Coronary artery (tissue), 2 donors: ENCODE results near the gene TTC7B.

Source experiments
- DNase-seq: peaks from one replicate; pipeline ENCODE4 v3.0.0-alpha.2; 2017; ENCODE audit warnings: low spot score
- H3K27ac ChIP-seq, 2 donors: fragments of 200-600 bp; sonication (generic); one replicate each; pipeline ENCODE4 v1.5.1; 2016 to 2019
- H3K4me3 ChIP-seq: fragments of 200-600 bp; sonication (generic); 2 replicates; pipeline ENCODE4 v1.5.1; 2016; ENCODE audit warnings: mild to moderate bottlenecking, moderate library complexity
- TF ChIP-seq, protein P1 (sequence below): fragments of 200-600 bp; sonication (generic); IDR thresholded peaks from one replicate; pipeline ENCODE4 v1.5.1; 2019; ENCODE audit warnings: antibody characterized with exemption

The TTC7B gene

DNA sequence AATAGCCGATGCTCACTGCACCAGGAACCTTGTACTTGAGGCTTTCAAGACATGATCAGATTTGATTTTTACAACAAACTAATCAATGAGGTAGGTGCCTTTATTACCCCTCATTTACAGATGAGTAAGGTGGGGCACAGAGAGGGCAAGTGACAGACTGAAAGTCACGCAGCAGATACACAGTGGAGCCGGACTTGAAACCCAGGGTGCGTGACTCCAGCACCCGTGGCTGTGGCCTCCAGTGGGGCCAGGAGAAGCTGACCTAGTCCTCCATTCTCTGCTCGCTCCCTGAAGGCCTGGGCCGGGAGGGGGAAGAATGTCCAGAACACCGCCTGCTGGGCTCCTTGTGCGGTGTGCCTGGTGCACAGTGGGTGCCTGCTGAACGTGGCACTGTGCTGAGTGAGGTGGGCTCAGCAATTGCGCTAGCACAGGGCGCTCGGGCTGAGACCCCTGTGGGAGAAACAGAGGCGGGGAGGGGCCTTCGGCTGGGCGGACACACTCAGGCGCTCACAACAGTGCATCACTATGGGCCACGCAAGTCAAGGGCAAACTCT is 294.2 kb downstream of the TTC7B start:
- H3K27ac ChIP-seq = peak overlapping the region; percentile 87 to 89
- DNase-seq = no peak
- TF ChIP-seq, protein P1, sequence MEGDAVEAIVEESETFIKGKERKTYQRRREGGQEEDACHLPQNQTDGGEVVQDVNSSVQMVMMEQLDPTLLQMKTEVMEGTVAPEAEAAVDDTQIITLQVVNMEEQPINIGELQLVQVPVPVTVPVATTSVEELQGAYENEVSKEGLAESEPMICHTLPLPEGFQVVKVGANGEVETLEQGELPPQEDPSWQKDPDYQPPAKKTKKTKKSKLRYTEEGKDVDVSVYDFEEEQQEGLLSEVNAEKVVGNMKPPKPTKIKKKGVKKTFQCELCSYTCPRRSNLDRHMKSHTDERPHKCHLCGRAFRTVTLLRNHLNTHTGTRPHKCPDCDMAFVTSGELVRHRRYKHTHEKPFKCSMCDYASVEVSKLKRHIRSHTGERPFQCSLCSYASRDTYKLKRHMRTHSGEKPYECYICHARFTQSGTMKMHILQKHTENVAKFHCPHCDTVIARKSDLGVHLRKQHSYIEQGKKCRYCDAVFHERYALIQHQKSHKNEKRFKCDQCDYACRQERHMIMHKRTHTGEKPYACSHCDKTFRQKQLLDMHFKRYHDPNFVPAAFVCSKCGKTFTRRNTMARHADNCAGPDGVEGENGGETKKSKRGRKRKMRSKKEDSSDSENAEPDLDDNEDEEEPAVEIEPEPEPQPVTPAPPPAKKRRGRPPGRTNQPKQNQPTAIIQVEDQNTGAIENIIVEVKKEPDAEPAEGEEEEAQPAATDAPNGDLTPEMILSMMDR = no peak
- H3K4me3 ChIP-seq = no peak overlapping the region

DNA sequence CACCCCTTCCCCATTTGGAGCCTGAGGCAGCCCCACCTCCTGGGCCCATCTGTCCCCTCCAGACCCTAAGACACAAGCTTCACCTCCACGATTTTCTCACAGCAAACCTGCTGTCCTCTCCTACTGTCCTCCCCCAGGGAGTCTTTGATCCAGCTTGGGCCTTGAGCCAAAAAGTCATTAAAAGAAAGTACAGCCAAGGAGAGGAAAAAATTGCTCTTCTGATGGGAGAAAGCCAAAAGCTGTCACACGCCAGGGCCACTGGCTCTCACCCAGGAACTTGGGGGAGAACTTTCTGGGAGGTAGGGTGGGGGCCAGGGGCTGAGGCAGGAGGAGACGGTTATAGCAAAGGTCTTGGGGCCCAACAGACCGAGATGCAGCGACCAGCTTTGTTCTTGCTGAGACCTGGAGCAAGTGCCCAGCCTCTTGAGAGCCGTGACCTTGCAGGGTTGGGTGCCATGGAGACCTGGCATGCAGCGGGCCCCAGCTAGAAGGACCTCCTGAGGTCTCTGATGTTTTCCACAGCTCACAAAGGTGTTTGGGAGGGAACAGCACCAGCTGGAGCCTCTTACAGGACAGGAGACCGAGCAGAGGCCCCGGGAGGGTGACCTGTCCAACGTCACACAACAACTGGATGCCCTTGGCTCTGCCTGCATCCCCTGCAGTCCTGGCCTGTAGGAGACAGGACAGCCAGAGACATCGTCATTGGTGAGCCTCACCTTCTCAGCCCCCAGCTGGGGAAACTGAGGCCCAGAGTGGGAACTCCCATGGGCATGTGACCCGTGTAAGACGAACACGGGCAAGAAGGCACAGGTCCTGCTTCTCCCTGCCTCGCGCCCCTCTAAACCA is 294.9 kb downstream of the TTC7B start:
- Histone ChIP-seq H3K4me3 (no peak overlapping the region), H3K27ac (peak overlapping the region; percentile 87 to 89)
- DNase-seq = no peak
- TF ChIP-seq, protein P1 = no peak

DNA sequence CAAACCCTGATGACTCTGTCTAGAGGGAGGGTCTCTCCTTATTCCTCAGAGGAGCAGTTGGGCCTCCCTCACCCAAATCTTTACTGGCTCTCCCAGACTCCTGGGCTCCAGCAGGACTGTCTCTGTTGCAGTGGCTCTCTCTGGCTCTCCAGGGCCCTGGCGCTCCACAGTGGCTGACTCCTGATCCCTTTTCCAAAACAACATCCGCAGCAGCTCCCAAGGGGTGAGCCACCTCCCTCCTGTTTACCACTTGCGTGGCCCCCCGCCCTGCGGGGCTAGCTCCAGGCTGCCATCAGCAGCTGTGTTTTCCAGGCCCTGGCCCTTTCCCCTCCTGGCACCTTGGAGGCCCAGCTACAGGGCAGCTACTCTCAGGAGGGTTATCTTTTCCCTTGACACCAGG is 295.9 kb downstream of the TTC7B start:
- no peak for DNase-seq
- TF ChIP-seq, protein P1 = no peak
- Histone ChIP-seq H3K4me3 (no peak overlapping the region), H3K27ac (peak overlapping the region in 1 of 2 donors; percentile 87)

DNA sequence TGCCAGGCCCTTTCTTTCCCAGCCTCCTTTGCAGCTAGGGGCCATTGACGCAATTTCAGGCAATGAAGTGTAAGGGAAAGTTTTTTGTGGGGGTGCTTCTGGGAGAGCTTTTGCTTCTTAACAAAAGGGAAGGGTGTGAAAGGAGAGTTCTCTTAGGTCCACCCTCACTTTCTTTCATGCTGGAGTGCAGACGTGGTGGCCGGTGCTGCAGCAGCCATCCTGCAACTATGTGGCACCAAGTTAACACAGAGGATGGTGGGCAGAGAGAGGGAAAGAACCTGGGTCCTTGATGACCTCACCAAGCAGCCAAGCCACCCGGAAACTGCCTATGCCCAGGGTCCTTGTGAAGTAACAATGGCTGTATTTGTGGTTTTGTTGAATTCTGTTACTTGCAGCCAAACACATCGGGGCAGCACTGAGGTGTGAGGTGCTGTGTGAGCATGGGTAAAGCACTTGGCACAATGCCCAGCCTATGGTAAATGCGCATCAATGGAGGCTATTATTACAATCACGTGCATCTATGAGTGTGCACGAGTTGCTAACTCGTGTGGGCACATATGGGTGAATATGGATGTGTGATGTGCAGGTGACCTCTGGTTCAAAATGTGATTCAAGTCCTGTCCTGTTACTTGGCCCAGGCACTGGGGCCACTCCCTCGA is 296.8 kb downstream of the TTC7B start:
- TF ChIP-seq, protein P1 = no peak
- DNase-seq = no peak
- Histone ChIP-seq H3K27ac (no peak overlapping the region), H3K4me3 (no peak overlapping the region)

DNA sequence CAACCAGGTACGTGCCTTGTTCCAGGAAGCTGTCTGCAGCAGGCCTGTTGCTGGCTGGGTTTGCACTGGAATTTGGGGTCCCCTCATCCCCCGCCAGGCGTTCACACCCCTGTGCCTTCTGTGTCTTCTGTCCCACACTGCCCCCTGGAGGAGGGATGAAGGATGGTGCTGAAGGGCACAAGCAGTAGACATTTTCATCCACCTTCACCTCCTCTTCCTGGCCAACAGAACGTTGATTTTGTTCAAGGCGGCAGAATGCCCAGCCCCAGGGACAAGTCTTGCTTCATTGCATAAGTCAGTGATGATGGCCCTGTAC is 297.3 kb downstream of the TTC7B start:
- H3K4me3 ChIP-seq = no peak overlapping the region
- DNase-seq = no peak

DNA sequence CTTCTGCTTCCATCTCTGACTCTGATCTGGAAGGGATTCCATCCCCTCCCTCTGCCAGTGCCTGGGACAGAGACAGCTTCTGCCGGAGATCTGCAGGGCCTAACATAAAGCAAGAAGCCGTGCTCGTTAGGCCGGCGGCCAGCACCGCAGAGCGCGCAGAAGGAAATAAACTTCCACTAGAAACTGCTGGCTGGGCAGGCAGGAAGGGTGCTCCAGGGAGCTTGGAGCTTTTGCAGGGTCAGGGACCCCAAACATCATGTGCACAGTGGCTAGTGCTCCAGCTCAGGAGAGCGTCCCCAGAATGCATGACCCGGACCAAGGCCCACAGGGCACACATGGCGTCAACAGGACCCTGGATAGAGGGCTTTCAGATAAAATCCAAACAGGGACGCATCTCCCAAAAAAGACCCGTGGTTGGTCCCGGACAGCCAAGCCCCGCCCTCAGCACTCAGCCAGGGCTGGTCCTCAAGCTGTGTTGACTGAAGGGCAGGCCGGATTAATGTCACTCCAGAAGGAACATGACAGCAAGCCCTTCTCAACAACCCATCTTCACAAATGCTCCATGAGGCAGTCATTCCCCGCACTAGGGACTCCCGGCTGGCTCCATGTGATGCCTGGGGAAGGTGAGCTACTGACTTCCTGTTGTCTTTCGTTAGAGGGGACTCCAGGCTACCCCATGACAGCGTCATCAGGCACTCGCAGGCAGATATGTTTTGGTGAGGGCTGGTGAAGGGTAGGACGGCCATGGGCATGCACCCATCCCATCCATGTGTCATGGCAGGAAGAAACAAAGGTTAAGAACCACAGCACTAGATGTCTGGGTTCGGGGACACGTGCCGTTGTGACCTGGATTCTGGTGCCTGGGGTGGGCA is 297.9 kb downstream of the TTC7B start:
- H3K4me3 ChIP-seq = no peak overlapping the region
- TF ChIP-seq, protein P1 = no peak
- peak; percentile 65 for DNase-seq
- peak overlapping the region in 1 of 2 donors; percentile 17 for H3K27ac ChIP-seq

More for the DNA sequence above, 297.3 kb downstream of the TTC7B start:
- H3K27ac ChIP-seq = peak overlapping the region in 1 of 2 donors; percentile 17
- TF ChIP-seq, protein P1 = no peak
